HK-2 (cell line): ENCODE data around the gene ADGRA1.

ENCODE experiments used
- DNase-seq: peaks from one replicate; pipeline ENCODE4 v3.0.0-alpha.2; 2018; ENCODE audit not compliant: unreplicated experiment

The ADGRA1 gene

DNA sequence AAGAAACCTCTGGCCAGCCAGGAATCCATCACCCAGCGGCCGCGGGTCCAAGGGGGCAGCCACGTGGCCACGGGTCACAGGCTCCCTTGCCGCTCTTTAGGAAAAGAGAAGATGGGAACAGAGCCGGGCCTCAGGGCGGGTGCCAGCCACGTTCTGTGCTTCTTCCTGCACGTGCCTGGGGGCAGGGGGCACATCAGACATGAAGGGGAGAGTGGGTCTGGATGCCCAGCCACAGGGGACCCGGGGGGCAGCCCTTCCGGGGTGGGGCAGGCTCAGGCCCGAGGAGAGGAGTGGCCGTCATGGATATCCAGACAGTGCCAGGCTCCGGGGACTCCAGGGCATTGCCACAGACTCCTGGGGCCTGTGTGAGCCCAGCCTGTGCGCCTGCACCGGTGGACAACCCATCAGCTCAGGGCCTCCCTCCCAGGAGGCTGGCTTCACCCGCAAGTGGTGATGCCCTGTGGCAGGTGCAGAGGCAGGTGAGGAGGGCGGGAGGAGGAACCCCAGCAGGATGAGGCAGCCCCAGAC, 31.0 kb upstream of the ADGRA1 start:
- DNase-seq: no peak

- no peak for DNase-seq
Measured at GRCh38 chr10:133058331-133059092, 29.2 kb upstream of the ADGRA1 start.

- no peak for DNase-seq
Measured at GRCh38 chr10:133059093-133059470, 28.6 kb upstream of the ADGRA1 start.

DNA sequence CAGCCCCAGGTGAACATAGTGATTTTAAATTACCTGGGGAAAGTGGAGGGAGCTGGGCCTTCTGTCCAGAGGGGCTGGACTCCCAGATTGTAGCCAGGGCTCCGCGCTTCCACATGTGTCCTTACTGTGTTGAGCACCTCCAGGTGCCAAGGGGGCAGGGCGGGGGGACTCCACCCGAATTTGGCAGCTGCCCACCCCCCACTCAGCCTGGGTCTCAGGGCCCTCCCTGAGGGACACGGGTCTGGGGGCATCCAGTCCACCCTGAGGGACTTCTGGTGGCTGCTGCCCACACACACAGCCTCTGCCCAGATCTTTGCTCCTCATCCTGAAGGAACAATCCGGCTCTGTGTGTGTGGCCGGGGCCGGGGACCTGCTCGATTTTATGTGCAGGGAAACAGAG, 28.2 kb upstream of the ADGRA1 start:
- DNase-seq: no peak

DNA sequence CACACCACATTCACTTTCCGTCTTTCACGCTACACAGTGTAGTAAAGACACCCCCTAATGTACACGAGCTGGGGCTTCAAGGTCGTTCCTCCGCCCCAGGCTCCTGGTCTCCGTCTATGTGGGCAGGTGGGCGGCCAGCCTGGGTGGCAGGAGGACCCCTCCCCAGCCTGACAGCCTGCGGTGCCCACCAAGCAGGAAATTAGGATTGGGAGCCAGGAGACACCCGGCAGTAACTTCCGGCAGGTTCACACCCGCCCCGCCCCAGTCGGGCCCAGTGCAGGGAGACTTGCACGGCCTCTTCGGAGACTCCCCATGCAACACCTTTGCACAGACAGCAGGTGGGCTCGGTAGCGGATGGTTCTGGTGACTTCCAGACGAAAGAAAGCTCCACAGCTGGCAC, 27.7 kb upstream of the ADGRA1 start:
- no peak for DNase-seq

DNA sequence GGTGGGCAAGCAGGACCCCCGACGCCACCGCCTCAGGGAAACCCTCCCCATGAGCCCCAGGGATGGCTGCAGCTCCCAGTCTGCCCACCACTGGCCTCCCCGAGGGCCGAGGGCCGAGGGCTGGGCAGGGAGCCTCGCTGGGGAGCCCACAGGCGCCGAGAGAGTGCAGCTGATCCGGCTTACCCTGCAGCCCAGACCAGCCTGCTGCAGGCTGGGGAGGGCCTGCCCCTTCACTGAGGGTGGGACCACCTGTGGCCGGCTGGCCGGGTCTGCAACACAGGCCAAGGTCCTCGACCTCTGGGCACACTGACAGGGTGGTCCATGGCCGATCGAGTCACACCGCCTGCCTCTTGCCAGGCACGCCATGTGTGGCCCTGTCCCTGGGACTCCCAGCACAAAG, 27.3 kb upstream of the ADGRA1 start:
- no peak for DNase-seq

DNA sequence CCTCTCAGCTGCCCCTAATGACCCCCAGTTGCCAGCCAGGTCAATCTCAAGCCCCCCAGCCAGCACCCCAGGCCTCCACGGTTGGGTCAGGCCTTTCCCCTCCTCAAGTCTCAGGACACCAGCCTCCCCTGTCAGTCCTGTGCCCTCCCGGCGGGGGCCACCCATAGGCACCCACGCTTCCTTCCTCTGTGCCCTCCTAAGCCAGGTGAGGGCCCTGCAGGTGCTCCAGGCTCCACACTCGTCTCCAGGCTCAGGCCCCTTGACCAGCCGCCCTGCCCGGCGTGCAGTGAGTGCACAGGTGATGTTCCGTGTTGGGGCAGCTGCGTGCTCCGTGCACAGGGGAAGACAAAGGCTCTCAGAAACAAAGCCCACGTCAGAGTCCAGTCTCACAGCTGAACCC, 26.8 kb upstream of the ADGRA1 start:
- DNase-seq: no peak

DNA sequence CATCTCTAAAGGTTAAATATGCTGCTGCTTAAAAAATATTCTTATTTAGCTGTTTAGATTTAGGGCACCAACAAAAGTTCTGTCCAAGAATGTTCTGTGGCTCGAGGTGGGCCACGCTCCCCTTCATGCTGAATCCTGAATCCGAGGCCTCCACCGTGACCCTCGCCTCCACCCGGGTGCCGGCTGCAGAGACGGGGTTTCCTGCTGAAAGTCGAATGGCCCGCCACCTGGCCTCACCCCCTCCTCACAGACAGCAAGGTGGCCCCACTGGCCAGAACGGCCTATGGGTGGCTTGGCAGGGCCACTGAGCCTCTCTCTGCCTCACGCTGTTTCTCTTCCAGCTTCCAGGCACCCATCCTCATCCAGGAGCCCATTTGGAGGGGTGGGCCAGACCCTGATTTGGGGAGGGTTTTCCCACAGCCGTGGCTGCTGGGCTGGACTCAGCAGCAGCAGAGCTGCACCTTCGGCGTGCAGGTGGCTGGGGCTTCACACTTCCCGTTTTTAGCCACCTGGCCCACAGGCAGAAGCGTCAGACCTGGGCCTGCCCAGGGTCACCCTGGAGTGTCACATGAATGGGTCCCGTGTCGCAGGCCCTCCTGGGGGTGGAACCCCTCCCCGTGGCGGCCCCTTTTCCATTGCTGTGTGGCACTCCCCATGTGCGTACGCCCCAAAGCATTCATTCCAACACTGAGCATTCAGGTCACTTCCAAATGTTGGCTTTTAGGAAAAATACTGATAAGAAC, 26.3 kb upstream of the ADGRA1 start:
- DNase-seq: no peak

- DNase-seq: no peak
Measured at GRCh38 chr10:133062085-133062484, 25.6 kb upstream of the ADGRA1 start.

GRCh38 chr10:133062635-133063034, 25.1 kb upstream of the ADGRA1 start:
- no peak for DNase-seq

GRCh38 chr10:133067149-133068105, 20.3 kb upstream of the ADGRA1 start:
- DNase-seq: no peak

DNA sequence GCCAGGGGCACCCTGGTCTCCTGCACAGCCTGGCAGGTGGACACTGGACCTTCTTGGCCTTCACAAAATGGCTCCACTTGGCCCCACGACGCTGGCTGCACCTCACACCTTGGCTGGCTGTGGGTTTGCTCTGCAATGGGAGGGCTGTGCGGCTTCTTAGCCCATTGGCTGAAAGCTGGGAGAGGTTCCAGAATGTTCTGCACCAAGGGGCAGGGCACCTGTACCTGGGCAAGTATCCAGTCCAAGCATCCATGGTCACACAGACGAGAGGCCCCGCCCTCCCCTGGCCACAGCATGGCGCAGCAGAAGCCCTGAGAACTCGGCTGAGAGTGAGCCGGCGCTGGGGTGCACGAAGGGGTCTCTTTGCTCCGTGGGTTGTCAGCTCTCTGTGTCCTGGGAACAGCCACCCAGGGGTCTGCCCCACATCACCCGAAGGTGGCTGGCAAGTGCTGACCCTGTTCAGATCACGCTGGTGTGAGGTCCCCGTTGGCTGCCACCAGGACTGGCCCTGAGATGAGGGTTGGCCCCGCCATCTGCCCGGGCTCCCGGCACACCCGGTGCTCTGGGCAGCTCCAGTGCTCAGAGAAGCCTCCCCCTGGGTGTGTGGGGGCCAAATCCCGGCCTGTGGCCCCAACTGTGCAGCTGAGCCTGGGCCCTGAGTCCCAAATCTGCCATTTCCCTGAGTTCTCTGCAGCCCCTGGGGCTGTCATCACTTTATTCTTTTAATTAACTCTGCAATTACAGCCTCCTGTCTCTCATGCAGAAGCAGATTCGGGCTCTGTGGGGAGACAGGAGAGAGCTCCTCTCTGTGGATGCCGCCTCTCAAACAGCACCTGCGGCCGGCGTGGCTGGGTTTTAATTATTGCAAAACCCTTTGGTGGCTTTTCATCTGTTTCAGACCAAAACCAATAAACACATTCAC, 19.4 kb upstream of the ADGRA1 start:
- DNase-seq: no peak

GRCh38 chr10:133069033-133069525, 18.6 kb upstream of the ADGRA1 start:
- no peak for DNase-seq

- no peak for DNase-seq
Measured at GRCh38 chr10:133070405-133070804, 17.3 kb upstream of the ADGRA1 start.

DNA sequence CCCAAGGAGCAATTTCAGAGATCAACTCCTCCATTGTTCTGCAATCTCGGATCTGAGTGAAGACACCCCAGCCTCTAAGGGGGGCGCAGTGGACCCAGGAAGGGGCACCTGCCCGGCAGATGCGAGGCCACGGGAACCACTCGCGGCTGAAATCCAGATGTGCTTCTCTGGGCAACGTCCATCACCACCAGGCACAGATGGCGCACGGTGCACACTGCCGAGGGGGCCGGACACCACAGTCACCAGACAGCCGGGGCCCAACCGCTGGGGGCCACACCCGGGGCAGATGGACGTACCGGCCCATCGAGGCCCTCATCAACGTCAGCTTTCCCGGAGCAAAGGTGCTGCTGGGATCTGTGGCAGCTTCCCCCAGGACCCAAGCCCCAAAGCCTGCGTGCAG, 16.9 kb upstream of the ADGRA1 start:
- DNase-seq: no peak

DNA sequence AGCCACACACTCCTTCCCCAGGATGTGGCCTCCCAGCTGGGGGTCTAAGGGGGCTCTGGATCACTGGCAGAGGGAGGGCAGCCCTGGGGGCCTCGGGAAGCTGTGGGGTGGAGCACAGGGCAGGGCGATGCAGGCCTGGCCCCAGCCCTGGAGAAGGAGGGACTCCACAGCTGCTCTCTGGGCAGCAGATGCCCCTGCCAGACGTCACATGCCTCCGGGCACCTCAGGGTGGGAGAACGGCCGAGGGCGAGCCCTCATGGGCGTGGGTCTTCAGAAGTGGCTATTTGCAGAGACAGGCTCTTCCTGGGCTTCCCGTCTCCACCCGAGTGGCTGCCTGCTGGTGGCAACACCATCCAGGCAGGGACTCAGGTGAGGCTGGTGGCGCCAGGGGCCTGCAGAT, 16.0 kb upstream of the ADGRA1 start:
- DNase-seq: no peak

- DNase-seq: no peak
Measured at GRCh38 chr10:133072196-133072595, 15.5 kb upstream of the ADGRA1 start.

DNA sequence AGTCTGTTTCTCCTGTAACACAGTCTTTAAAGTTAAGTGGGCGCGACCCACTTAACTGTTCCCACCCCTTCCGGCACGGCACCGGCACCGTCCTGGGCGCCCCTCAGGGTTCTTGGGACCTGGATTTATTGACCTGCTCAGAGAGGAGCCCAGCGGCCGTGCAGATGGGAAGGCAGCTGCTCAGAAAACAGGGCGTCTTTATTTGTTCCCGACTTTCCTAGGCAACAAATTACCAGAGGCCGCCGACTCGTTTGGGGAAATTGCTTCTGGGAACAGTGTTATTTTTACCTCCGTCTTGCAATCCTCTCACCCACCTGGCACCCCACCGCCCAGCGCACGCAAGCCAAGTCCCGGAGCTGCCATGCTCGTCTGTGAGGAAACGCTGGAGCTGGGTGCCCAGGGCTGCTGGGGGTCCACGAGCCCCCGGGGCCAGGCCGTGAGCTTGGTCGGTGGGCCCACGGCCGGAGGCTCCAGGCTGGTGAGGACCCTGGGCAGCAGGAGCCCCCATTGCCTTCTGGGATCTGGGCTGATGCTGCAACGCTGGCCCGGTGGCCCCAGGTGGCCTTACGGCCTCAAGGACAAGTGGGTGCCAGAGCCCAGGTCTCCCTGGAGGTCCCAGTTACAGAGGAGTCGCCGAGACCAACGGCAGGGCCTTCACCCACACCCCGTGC, 14.9 kb upstream of the ADGRA1 start:
- no peak for DNase-seq

DNA sequence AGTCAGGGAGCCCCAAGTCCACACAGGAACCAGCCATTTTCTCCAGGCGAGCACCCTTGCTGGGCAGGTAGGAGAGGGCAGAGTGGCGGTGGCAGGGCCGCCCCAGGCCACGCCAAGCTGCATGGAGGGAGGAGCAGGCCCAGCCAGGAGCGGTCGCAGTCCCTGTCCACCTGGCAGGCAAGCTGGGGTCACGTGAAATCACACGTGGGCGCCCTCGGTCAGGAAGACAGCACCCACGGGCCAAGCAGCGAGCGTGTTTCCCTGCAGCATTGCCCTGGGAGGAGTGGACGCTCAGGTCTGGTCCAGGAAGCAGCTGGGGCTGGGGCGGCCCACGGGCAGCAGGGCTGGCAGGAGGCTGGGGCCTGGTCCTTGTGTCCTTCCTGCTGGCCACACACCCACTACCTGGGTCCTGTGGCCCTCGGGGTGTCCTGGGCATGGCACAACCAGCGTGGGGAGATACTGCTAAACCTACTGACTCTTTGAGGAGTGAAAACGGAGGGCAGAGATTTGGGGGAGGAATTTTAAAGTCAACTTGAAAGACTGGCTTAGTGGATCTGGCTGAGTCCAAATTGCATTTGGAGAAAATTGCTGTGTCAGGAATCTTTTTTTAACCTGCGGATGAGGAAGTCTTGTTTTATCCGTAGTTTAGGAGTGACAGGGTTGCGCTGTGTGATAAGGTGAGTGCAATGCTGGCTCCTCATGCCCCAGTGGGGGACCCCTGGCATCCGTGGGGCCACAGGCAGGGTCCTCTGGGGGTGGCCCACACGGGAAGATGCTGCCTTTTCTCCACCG, 12.2 kb upstream of the ADGRA1 start:
- no peak for DNase-seq
